Activated effector memory CD4-positive, alpha-beta T cell treated with anti-CD3 and anti-CD28 coated beads, Interleukin-2, amount 50 U/mL, for 16 hours (primary cell): ENCODE measurements around the gene CD99L2.

ENCODE experiments used
- DNase-seq: peaks from one replicate; pipeline ENCODE4 v3.0.0-alpha.2; 2020

The CD99L2 gene

GRCh38 chrX:150761819-150762216, 136.7 kb downstream of the CD99L2 start:
- no peak for DNase-seq

DNA sequence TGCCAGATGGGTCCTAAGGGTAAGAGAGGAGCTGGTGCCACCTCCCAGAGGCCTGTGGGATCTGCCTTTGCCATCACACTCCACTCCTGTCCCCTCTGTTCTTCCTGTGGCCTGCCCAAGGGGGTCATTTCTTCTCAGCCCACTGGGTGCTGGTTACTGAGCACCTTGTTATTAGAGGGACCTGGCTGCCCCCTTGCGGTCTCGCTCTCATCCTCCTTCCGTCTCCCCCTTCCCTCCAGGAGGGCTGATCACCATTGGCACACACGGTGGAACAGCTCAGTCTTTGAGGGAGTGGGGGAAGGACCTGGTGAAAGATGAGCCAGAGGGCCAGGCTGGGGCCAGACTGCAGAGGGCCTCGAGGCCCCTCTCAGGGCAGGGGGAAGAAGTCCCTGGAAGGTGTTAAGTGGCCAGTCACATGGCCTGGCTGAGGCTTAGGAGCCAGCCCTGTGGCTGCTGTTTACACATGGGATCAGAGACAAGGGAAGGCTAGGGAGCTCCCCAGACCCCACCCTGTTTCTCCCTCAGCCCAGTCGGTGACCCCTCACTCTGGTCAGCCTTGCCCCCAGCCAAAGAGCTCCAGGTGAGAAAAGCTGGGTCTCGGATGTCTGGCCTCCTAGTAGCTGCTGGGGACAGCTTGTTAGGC, 137.2 kb downstream of the CD99L2 start:
- no peak for DNase-seq

- no peak for DNase-seq
Observed at GRCh38 chrX:150759568-150760416, 138.7 kb downstream of the CD99L2 start.

GRCh38 chrX:150757371-150757770, 141.1 kb downstream of the CD99L2 start:
- no peak for DNase-seq

DNA sequence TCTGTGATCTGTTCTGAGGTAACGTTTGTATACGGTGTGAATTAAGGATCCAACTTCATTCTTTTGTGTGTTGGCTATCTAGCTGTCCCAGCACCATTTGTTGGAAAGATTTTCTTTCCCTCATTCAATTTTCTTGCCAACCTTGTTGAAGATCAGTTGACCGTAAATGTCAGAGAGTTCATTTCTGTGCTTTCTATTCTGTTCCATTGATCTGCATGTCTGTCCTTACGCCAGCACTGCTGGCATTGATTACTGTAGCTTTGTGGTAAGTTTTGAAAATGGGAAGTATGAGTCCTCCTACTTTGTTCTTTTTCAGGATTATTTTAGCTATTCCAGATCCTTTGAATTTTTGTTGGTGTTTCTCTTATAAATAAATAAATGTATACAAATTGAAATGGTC, 144.5 kb downstream of the CD99L2 start:
- DNase-seq: no peak

DNA sequence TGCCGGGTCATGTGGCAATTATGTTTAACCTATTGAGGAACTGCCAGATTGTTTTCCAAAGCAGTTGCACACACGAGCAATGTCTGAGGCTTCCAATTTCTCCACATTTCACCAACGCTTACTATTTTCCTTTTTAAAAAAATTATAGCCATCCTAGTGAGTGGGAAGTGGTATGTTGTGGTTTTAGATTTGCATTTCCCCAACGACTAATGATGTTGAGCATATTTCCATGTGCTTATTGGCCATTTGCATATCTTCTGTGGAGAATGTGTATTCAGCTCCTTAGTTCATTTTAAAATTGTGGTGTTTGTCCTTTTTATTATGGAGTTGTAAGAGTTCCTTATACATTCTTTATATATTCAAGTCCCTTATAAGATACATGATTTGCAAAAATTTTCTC, 145.1 kb downstream of the CD99L2 start:
- no peak for DNase-seq

- DNase-seq: no peak
Observed at GRCh38 chrX:150752124-150752523, 146.3 kb downstream of the CD99L2 start.

- DNase-seq: no peak
Observed at GRCh38 chrX:150736475-150736874, 162.0 kb downstream of the CD99L2 start.

- DNase-seq: peak; percentile 70
Observed at GRCh38 chrX:150731795-150732194, 166.7 kb downstream of the CD99L2 start.

GRCh38 chrX:150730719-150731118, 167.7 kb downstream of the CD99L2 start:
- no peak for DNase-seq

GRCh38 chrX:150729956-150730355, 168.5 kb downstream of the CD99L2 start:
- no peak for DNase-seq

DNA sequence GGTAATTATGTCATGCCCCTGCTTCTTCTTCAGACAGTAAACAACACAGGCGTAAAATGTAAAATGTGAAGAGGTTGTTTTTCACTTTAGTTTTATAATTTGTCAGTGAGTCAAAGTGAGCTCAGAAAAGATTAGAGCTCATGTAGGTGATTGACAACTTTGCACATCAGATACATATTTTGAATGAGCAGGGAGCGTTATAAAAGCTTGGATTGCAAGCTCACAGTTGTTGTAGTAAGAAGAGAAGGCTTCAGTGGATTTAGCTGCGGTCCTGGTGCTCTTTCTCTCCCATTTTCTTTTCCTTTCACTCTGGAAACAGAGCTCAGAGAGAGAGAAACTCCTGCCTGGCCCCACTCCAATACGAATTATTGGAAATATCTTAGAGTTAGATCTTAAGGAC, 178.8 kb downstream of the CD99L2 start:
- DNase-seq: no peak
